WTC11 (cell line): Measurements from ENCODE around the gene PRPF31. TPM values are rescaled to one million over a fixed set of nuclear protein-coding genes. Genes with fewer than 3 reads are reported as not detected.

Experiments
- ATAC-seq: fragments of 200-7000 bp; cut with Tn5 transposase; 2 replicates; pipeline ENCODE4 v1.10.0; 2021; ENCODE audit warnings: mild to moderate bottlenecking, moderate library complexity
- CTCF ChIA-PET: fragments of 300-600 bp; sonication (Branson Sonifier 250); formaldehyde crosslinking; loops from one replicate; lab custom pipeline; 2021; ENCODE audit warnings: antibody characterized with exemption; lab: Charles Lee
- POLR2A ChIA-PET: fragments of 350-600 bp; sonication (Branson Sonifier 250); formaldehyde crosslinking; loops from one replicate; lab custom pipeline; 2021; ENCODE audit warnings: antibody characterized with exemption; lab: Charles Lee
- DNase-seq: peaks from one replicate; pipeline ENCODE4 v3.0.0; 2021; ENCODE audit warnings: low spot score
- H3K27ac Mint-ChIP-seq: 2 replicates; pipeline ENCODE4 v1.8.0; 2021; ENCODE audit warnings: mixed read lengths
- H3K27me3 Mint-ChIP-seq: 2 replicates; pipeline ENCODE4 v1.8.0; 2021; ENCODE audit warnings: low read depth, mild to moderate bottlenecking, moderate library complexity, mixed read lengths
- H3K36me3 Mint-ChIP-seq: 2 replicates; pipeline ENCODE4 v1.8.0; 2021; ENCODE audit warnings: mixed read lengths
- H3K4me1 Mint-ChIP-seq: 2 replicates; pipeline ENCODE4 v1.8.0; 2022; ENCODE audit warnings: mixed read lengths
- H3K4me3 Mint-ChIP-seq: 2 replicates; pipeline ENCODE4 v1.8.0; 2021; ENCODE audit warnings: mild to moderate bottlenecking, moderate library complexity, mixed read lengths
- H3K9me3 Mint-ChIP-seq: 2 replicates; pipeline ENCODE4 v1.8.0; 2021; ENCODE audit warnings: mixed read lengths
- CREB1 ChIP-seq: sonication (generic); formaldehyde crosslinking; IDR thresholded peaks from 2 replicates; pipeline ENCODE4 v1.8.0; 2023; ENCODE audit warnings: mild to moderate bottlenecking, missing genetic modification reagents
- ELF4 ChIP-seq: sonication (generic); formaldehyde crosslinking; IDR thresholded peaks from 2 replicates; pipeline ENCODE4 v1.8.1; 2022; ENCODE audit warnings: low read depth, mild to moderate bottlenecking, moderate library complexity, missing genetic modification reagents
- EMX1 ChIP-seq: fragments of 250-450 bp; sonication (Bioruptor Pico); IDR thresholded peaks from 2 replicates; pipeline ENCODE4 v1.8.0; 2021; ENCODE audit warnings: mild to moderate bottlenecking
- ETV6 ChIP-seq: sonication (generic); formaldehyde crosslinking; IDR thresholded peaks from 2 replicates; pipeline ENCODE4 v1.8.1; 2022; ENCODE audit warnings: mild to moderate bottlenecking, missing genetic modification reagents
- FOXJ3 ChIP-seq: sonication (generic); formaldehyde crosslinking; IDR thresholded peaks from 2 replicates; pipeline ENCODE4 v1.9.0; 2021; ENCODE audit warnings: missing genetic modification reagents, mild to moderate bottlenecking, borderline replicate concordance
- GABPB1 ChIP-seq: sonication (generic); formaldehyde crosslinking; IDR thresholded peaks from 2 replicates; pipeline ENCODE4 v1.8.1; 2023; ENCODE audit warnings: mild to moderate bottlenecking, missing genetic modification reagents
- GRHL2 ChIP-seq: fragments of 250-450 bp; sonication (Bioruptor Pico); IDR thresholded peaks from 2 replicates; pipeline ENCODE4 v1.8.0; 2022; ENCODE audit warnings: mild to moderate bottlenecking, moderate library complexity; ENCODE audit not compliant: insufficient replicate concordance, severe bottlenecking
- GTF2I ChIP-seq: fragments of 250-450 bp; sonication (Bioruptor Pico); conservative IDR thresholded peaks from 2 replicates; pipeline ENCODE4 v1.4.0; 2021; ENCODE audit warnings: mild to moderate bottlenecking
- JAZF1 ChIP-seq: fragments of 250-450 bp; sonication (Bioruptor Pico); IDR thresholded peaks from 2 replicates; pipeline ENCODE4 v1.9.0; 2021; ENCODE audit warnings: moderate library complexity, mild to moderate bottlenecking, inconsistent platforms
- NFATC4 ChIP-seq: fragments of 250-450 bp; sonication (Bioruptor Pico); IDR thresholded peaks from 2 replicates; pipeline ENCODE4 v1.9.0; 2021; ENCODE audit warnings: mild to moderate bottlenecking
- NR2C2 ChIP-seq: sonication (generic); formaldehyde crosslinking; IDR thresholded peaks from 2 replicates; pipeline ENCODE4 v1.8.0; 2022; ENCODE audit warnings: mild to moderate bottlenecking, missing genetic modification reagents
- SP1 ChIP-seq: sonication (generic); formaldehyde crosslinking; conservative IDR thresholded peaks from 2 replicates; pipeline ENCODE4 v1.8.1; 2022; ENCODE audit warnings: missing genetic modification reagents
- TEAD1 ChIP-seq: sonication (generic); formaldehyde crosslinking; IDR thresholded peaks from 2 replicates; pipeline ENCODE4 v1.8.0; 2022; ENCODE audit warnings: mild to moderate bottlenecking, missing genetic modification reagents
- ZNF219 ChIP-seq: sonication (generic); formaldehyde crosslinking; IDR thresholded peaks from 2 replicates; pipeline ENCODE4 v1.8.0; 2023; ENCODE audit warnings: missing genetic modification reagents, mild to moderate bottlenecking, borderline replicate concordance
- total RNA-seq: library from RNA; stranded (reverse); gene quantifications from 3 replicates; pipeline ENCODE4 v1.2.3, GENCODE V29; 2021
- TF ChIP-seq, protein P1 (sequence below): fragments of 250-450 bp; sonication (Bioruptor Pico); IDR thresholded peaks from 2 replicates; pipeline ENCODE4 v1.8.0; 2021; ENCODE audit warnings: mild to moderate bottlenecking
- TF ChIP-seq, protein P2 (sequence below): sonication (generic); formaldehyde crosslinking; IDR thresholded peaks from 2 replicates; pipeline ENCODE4 v1.8.1; 2022; ENCODE audit warnings: low read depth, mild to moderate bottlenecking, moderate library complexity, missing genetic modification reagents, borderline replicate concordance
- TF ChIP-seq, protein P3 (sequence below): sonication (generic); formaldehyde crosslinking; IDR thresholded peaks from 2 replicates; pipeline ENCODE4 v1.8.0; 2022; ENCODE audit warnings: mild to moderate bottlenecking, missing genetic modification reagents
- TF ChIP-seq, protein P4 (sequence below): sonication (generic); formaldehyde crosslinking; IDR thresholded peaks from 2 replicates; pipeline ENCODE4 v1.8.0; 2023; ENCODE audit warnings: missing genetic modification reagents
- TF ChIP-seq, protein P5 (sequence below): sonication (generic); formaldehyde crosslinking; IDR thresholded peaks from 2 replicates; pipeline ENCODE4 v1.8.1; 2023; ENCODE audit warnings: mild to moderate bottlenecking, moderate library complexity, missing genetic modification reagents

PRPF31 gene
- total RNA-seq, 1 experiment from 2014 or later: 92.8 TPM

DNA sequence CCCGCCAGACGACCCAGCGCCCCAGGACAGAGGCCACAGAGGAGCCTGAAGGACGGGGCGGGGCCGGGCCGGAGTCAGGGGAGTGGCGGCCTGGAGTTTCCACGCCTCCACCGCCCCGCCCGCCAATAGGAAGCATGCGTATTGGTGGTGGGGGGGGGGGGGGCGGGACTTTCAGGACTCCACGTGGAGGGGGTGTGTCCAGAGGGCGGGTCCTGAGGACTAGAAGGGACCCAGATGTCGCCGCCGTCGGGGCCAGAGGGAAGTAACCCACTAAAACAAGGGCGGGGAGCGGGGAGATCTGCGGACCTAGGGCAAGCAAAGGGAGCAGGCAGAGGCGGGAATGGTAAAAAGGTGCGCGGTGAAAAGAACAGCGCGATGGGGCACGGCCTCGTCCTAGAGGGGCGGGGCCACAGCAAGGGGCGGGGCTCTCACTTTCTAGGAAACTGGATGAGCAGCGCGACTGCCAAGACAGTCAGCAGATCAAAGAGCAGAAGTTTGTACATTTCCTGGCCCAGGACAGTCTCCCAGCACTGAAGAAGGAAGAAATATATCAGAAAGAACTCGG, 46.8 kb downstream of the PRPF31 start:
- Mint-ChIP-seq H3K27me3 (peaks cover 43% of the 10 kb centered on the region), H3K27ac (peak overlapping the region; percentile 95), H3K9me3 (no peaks in the 10 kb centered on the region), H3K4me1 (peaks cover 36% of the 10 kb centered on the region), H3K4me3 (peak overlapping the region; percentile 100), H3K36me3 (0 out of 2 replicates have a peak, but pooled peaks cover 2% of the 10 kb centered on the region)
- ATAC-seq (peak; percentile 13), DNase-seq (peak; percentile 87)
- peak; percentile 61; the same call in 1 of the 2 replicates for TF ChIP-seq SP1 (CRISPR knock-in tag)
- TF ChIP-seq NR2C2 (CRISPR knock-in tag): no peak
- ChIA-PET CTCF (interaction anchor here (0.6 kb wide), 1 partner anchor 11 kb away, joined by 3 read pairs; the partner anchor contains the start of gene TMC4), POLR2A (no interaction called here)

DNA sequence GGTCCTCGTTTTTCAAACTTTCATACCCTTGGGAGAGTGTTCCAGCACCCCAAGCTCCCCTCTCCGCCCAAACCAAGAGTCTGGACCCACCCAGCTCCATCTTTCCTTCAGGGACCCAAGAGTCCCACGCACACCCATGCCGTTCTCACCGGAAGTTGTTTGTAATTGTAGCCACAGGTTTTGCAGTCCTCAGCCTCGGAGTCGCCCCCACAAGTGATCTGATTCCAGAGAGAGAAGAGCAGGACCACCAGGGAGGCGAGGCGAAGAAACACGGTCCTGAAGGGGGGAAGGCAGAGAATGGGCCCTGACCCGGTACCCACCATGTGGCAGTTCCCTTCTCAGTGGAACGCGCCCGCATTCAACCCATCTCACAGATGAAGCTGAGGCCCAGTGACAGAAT, 47.3 kb downstream of the PRPF31 start:
- no peak for ATAC-seq
- no peak overlapping the region for H3K27ac Mint-ChIP-seq

DNA sequence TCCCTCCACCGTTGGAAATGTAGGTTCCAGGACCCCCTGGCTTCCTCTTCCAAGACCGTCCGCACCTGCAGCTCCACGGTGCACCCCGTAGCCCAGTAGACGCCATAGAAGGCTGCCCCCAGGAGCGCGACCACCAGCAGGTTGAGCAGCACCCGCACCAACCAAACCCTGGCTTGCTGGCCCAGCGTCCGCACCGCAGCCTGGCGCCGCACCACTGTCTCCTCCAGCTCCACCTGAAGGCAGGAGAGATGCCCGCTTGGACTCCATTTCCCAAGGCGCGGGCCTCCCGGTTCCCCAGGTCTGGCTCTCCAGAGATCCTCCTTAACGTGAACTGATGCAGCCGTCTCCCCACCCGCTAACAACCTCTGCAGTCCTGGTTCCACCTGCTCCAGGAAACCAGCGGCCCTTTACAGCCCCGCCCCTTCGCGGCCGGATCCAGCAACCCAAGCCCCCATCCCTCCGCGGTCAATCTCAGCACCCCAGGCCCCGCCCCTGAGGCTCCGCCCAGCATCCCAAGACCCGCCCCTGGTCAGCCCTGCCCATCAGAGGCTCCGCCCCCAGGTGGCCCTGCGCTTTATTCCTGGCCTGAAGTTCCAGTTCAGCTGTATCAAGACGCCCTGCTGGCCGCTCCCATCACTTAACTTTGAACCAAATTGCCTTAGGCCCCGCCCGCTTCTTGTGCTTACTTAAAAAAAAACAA, 49.0 kb downstream of the PRPF31 start:
- peak; percentile 66 for ATAC-seq
- Mint-ChIP-seq H3K9me3 (no peaks in the 10 kb centered on the region), H3K27ac (no peak overlapping the region), H3K4me1 (peaks cover 27% of the 10 kb centered on the region), H3K36me3 (no peaks in the 10 kb centered on the region), H3K27me3 (peaks cover 43% of the 10 kb centered on the region), H3K4me3 (peak overlapping the region; percentile 78)
- POLR2A ChIA-PET: interaction anchor here (0.6 to 0.9 kb wide), 5 partner anchors 9 to 226 kb away, joined by 3 to 7 read pairs (median 5); partner anchors contain the start of genes MBOAT7 and TMC4
- CTCF ChIA-PET: interaction anchor here (0.5 to 2.9 kb wide), 12 partner anchors 9 to 240 kb away, joined by 3 to 14 read pairs (median 4); partner anchors contain the start of genes CNOT3, MBOAT7 and TMC4
- DNase-seq: peak; percentile 98
- TF ChIP-seq ELF4 (CRISPR knock-in tag) (no peak), ETV6 (CRISPR knock-in tag) (0 out of 2 replicates have a peak, but pooled peaks have one; percentile 32), GABPB1 (CRISPR knock-in tag) (no peak), GRHL2 (CRISPR knock-in tag) (no peak), JAZF1 (no peak), CREB1 (no peak), TEAD1 (CRISPR knock-in tag) (no peak), ZNF219 (CRISPR knock-in tag) (no peak), EMX1 (CRISPR knock-in tag) (no peak), NFATC4 (CRISPR knock-in tag) (no peak), FOXJ3 (CRISPR knock-in tag) (no peak)
- TF ChIP-seq, protein P1, sequence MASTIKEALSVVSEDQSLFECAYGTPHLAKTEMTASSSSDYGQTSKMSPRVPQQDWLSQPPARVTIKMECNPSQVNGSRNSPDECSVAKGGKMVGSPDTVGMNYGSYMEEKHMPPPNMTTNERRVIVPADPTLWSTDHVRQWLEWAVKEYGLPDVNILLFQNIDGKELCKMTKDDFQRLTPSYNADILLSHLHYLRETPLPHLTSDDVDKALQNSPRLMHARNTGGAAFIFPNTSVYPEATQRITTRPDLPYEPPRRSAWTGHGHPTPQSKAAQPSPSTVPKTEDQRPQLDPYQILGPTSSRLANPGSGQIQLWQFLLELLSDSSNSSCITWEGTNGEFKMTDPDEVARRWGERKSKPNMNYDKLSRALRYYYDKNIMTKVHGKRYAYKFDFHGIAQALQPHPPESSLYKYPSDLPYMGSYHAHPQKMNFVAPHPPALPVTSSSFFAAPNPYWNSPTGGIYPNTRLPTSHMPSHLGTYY (CRISPR knock-in tag): no peak
- TF ChIP-seq, protein P2, sequence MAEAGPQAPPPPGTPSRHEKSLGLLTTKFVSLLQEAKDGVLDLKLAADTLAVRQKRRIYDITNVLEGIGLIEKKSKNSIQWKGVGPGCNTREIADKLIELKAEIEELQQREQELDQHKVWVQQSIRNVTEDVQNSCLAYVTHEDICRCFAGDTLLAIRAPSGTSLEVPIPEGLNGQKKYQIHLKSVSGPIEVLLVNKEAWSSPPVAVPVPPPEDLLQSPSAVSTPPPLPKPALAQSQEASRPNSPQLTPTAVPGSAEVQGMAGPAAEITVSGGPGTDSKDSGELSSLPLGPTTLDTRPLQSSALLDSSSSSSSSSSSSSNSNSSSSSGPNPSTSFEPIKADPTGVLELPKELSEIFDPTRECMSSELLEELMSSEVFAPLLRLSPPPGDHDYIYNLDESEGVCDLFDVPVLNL (CRISPR knock-in tag): no peak
- TF ChIP-seq, protein P3, sequence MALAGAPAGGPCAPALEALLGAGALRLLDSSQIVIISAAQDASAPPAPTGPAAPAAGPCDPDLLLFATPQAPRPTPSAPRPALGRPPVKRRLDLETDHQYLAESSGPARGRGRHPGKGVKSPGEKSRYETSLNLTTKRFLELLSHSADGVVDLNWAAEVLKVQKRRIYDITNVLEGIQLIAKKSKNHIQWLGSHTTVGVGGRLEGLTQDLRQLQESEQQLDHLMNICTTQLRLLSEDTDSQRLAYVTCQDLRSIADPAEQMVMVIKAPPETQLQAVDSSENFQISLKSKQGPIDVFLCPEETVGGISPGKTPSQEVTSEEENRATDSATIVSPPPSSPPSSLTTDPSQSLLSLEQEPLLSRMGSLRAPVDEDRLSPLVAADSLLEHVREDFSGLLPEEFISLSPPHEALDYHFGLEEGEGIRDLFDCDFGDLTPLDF (CRISPR knock-in tag): no peak
- TF ChIP-seq, protein P4, sequence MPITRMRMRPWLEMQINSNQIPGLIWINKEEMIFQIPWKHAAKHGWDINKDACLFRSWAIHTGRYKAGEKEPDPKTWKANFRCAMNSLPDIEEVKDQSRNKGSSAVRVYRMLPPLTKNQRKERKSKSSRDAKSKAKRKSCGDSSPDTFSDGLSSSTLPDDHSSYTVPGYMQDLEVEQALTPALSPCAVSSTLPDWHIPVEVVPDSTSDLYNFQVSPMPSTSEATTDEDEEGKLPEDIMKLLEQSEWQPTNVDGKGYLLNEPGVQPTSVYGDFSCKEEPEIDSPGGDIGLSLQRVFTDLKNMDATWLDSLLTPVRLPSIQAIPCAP: no peak
- TF ChIP-seq, protein P5, sequence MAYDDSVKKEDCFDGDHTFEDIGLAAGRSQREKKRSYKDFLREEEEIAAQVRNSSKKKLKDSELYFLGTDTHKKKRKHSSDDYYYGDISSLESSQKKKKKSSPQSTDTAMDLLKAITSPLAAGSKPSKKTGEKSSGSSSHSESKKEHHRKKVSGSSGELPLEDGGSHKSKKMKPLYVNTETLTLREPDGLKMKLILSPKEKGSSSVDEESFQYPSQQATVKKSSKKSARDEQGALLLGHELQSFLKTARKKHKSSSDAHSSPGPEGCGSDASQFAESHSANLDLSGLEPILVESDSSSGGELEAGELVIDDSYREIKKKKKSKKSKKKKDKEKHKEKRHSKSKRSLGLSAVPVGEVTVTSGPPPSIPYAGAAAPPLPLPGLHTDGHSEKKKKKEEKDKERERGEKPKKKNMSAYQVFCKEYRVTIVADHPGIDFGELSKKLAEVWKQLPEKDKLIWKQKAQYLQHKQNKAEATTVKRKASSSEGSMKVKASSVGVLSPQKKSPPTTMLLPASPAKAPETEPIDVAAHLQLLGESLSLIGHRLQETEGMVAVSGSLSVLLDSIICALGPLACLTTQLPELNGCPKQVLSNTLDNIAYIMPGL (CRISPR knock-in tag): 0 out of 2 replicates have a peak, but pooled peaks have one; percentile 17

More for the DNA sequence above, 47.3 kb downstream of the PRPF31 start:
- CTCF ChIA-PET: interaction anchor here (0.6 to 2.9 kb wide), 2 partner anchors 10 to 26 kb away, joined by 3 to 14 read pairs; partner anchors contain the start of genes MBOAT7 and TMC4
- Mint-ChIP-seq H3K9me3 (no peaks in the 10 kb centered on the region), H3K36me3 (0 out of 2 replicates have a peak, but pooled peaks cover 2% of the 10 kb centered on the region), H3K27me3 (peaks cover 43% of the 10 kb centered on the region), H3K4me1 (peaks cover 36% of the 10 kb centered on the region), H3K4me3 (peak overlapping the region; percentile 100)
- DNase-seq: no peak
- POLR2A ChIA-PET: interaction anchor here (1.4 kb wide), 1 partner anchor 10 kb away, joined by 4 read pairs; the partner anchor contains the start of gene TMC4
- TF ChIP-seq, protein P5 (CRISPR knock-in tag): no peak
- no peak for TF ChIP-seq GTF2I (CRISPR knock-in tag)
